GM20000 (cell line): ENCODE results near the gene PROX1.

Source experiments
- DNase-seq: peaks from one replicate; pipeline ENCODE4 v3.0.0; 2012; ENCODE audit warnings: low spot score
- TF ChIP-seq, protein P1 (sequence below): IDR thresholded peaks from 2 replicates; pipeline ENCODE4 v1.5.1; 2012; ENCODE audit warnings: mild to moderate bottlenecking, control low read depth; ENCODE audit errors: extremely low read depth, missing control alignments

Gene PROX1

DNA sequence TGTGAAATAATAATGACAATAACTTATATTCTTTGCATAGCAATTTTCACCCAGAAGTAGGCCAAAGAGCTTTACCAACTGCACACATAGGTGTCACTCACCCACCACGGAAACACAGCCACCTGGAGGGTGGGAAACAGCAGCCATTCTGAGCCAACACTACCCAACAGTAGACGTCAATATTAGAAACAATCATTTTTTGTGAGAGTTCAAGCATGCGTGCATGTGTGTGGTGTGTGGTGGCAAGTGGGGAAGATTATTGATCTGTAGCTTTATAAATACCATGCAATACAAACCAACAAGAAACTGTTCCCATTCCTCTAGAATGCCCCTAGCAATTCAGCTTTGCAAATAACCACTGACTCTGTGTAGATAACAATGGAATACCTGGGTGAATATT is 19.1 kb downstream of the PROX1 start:
- DNase-seq = no peak
- TF ChIP-seq, protein P1, sequence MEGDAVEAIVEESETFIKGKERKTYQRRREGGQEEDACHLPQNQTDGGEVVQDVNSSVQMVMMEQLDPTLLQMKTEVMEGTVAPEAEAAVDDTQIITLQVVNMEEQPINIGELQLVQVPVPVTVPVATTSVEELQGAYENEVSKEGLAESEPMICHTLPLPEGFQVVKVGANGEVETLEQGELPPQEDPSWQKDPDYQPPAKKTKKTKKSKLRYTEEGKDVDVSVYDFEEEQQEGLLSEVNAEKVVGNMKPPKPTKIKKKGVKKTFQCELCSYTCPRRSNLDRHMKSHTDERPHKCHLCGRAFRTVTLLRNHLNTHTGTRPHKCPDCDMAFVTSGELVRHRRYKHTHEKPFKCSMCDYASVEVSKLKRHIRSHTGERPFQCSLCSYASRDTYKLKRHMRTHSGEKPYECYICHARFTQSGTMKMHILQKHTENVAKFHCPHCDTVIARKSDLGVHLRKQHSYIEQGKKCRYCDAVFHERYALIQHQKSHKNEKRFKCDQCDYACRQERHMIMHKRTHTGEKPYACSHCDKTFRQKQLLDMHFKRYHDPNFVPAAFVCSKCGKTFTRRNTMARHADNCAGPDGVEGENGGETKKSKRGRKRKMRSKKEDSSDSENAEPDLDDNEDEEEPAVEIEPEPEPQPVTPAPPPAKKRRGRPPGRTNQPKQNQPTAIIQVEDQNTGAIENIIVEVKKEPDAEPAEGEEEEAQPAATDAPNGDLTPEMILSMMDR = no peak

DNA sequence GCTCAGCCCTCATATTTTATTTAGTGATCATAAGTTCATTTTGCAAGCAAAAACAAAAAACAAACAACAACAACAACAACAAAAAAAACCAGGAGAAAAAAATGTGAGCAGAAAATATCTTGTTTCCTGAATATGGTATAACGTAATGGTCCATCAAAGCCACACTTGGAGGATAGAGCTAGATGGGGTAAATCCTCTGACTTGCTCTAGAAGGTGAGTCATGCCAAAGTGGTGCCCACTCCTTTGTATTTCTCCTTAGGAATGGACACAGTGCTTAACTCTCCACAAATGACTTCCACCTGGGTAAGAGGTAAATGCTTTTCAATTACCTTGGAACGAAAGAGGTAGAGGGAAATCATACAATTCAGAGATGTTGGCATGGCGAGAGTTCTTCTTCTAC is 20.6 kb downstream of the PROX1 start:
- DNase-seq = no peak
- TF ChIP-seq, protein P1 = no peak

DNA sequence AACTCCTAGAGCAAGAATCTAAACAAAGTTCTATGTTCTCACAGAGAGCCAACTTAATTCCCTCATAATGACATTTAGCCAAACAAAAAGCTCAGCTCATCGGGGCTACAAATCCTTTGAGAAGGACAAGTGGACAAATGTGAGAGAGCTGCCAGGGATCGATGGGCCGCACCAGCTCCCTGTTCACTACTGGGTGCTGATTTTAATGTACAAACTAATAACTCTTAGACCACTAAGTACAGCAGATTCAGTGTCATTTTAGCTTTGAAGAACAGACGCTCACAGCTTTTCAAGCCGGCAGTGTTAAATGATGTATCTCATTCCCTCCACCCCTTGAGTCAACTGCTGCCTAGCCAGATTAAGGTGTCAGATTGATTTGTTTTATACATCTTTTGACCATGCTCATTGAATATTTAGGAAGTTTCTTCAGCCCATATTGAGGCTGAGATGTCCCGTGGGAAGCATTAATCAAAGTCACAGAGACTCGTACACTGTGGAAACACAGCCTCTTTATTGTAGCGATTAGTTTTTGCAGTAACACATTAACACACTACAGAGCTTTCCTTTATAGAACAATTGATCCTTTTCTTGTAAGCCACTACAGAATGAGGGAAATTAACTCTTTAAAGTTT is 21.1 kb downstream of the PROX1 start:
- no peak for DNase-seq
- TF ChIP-seq, protein P1 = no peak

DNA sequence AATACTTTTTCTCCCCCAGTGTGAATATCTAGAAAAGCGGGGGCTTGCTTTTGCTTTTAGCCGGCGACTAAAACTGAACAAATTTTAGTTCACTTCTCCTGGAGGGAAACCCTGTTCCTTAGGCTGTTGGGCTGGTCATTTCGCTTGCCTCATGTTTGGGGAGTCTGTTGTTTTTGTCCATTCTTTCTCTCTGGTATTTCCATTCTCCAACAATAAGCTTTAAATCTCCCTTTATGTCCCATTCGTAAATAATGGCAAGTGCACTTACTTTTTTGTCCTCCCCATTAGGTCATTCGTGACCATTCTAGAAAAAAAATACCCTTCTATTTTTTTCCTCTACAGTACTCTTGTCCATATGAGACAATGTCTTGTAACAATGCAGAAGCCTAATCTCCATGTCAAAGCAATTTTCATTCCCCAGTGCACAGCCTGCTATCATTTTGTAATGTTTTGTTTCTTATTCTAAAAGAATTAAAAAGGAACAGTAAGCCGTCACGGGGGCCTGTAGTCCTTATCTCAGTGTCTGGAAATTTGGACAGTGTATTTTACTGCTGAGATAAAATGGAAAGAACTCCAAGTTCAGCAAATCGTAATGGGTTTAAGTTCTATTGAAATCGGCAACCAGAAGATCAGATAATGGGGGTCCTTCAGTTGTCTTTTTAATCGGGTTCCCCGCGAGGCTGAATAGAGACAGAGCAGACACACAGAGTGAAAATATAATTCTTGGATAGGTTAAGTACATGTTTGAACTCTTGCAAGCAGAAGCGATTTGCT is 21.8 kb downstream of the PROX1 start:
- TF ChIP-seq, protein P1 = no peak
- DNase-seq = no peak

DNA sequence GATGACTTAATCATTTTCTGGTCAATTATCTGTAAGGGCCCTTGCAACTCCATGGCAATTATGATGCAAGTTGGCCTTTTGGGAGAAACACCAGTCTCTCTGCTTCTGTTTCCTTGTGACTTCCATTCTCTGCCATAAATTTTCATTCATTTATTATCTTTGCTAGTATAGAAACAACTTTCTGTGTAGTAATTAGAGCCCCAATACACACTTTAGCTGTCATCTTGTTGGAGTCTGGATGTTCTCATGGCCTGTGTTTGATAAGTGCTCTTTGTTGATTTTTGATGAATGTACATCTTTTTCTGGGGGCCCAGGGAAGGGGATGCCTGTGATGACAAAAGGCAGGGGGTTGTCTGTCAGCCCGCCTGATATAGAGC is 22.4 kb downstream of the PROX1 start:
- TF ChIP-seq, protein P1 = no peak
- DNase-seq = no peak

DNA sequence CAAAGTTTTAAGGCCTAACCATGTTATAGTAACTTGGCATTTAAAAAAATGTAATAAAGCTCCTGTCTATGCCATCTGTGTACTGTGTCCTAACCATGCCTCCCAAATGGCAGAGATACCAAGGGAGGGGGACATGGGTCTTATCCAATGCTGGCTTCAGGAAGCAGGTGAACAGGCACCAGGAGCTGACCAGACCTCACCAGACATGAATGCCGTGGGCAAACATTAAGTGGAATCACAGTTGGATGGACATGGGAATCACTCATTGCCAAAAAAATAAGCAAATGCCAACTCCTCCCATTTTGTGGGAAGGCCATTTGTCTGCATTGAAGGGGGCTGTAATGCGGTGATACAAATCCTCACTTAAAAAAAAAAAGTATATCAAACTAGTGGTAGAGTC is 22.9 kb downstream of the PROX1 start:
- TF ChIP-seq, protein P1 = no peak
- no peak for DNase-seq

DNA sequence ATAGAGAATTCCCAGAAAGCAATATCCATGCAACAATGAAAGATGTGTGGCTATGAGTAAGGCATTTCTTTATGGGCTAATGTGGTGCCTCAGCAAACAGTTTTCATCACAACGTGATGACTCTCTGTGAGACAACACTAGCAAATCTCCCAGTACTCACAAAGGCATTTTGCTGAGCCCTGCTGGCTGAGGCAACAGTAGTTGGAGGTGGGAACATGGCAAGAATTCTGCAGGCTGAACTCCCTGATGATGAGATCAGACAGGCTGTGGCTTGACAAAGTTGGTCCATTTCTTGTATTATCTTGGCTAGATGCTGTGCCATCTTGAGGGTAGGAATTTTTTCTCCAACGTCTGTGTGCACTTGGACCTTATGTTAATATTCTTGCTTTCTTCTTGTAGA is 24.6 kb downstream of the PROX1 start:
- TF ChIP-seq, protein P1 = no peak
- DNase-seq = no peak
